PC-3 (cell line): Measurements from ENCODE around the gene COMMD7. TPM values are rescaled to one million over a fixed set of nuclear protein-coding genes. Genes with fewer than 3 reads are reported as not detected.

Experiments
- ATAC-seq: fragments of 200-7000 bp; cut with Tn5 transposase; 2 replicates; pipeline ENCODE4 v1.9.1; 2020; ENCODE audit warnings: mild to moderate bottlenecking, moderate library complexity
- BruUV-seq: library from RNA; stranded (reverse); fragments of 400-500 nt; replicated peaks from 2 replicates; lab custom pipeline; 2021; lab: Mats Ljungman, UMichigan
- CTCF ChIA-PET: fragments of 300-600 bp; sonication (Branson Sonifier 250); formaldehyde crosslinking; loops from one replicate; lab custom pipeline; 2022; ENCODE audit warnings: antibody characterized with exemption; lab: Charles Lee
- POLR2A ChIA-PET: fragments of 300-600 bp; sonication (Branson Sonifier 250); formaldehyde crosslinking; loops from one replicate; lab custom pipeline; 2022; ENCODE audit warnings: antibody characterized with exemption; ENCODE audit not compliant: unreplicated experiment; lab: Charles Lee
- DNase-seq: peaks from one replicate; pipeline ENCODE4 v3.0.0-alpha.2; 2015
- H2AFZ ChIP-seq: fragments of 300-600 bp; sonication (generic); 2 replicates; pipeline ENCODE4 v1.6.0; 2016; ENCODE audit warnings: antibody characterized with exemption, low read length
- H3F3A ChIP-seq: fragments of 300-600 bp; sonication (generic); one replicate; pipeline ENCODE4 v1.6.0; 2017; ENCODE audit warnings: antibody characterized with exemption, low read length, control low read depth, mild to moderate bottlenecking; ENCODE audit not compliant: unreplicated experiment
- H3K27ac ChIP-seq: fragments of 300-600 bp; sonication (generic); 2 replicates; pipeline ENCODE4 v1.5.1; 2016; ENCODE audit warnings: mild to moderate bottlenecking, low read length
- H3K27me3 ChIP-seq: fragments of 300-600 bp; sonication (generic); 2 replicates; pipeline ENCODE4 v1.6.1; 2016; ENCODE audit warnings: low read length, mixed read lengths
- H3K36me3 ChIP-seq: fragments of 300-600 bp; sonication (generic); 2 replicates; pipeline ENCODE4 v1.6.1; 2016; ENCODE audit warnings: low read depth, mixed run types, low read length, mixed read lengths
- H3K4me1 ChIP-seq: fragments of 300-600 bp; sonication (generic); 2 replicates; pipeline ENCODE4 v1.5.1; 2016; ENCODE audit warnings: low read length; ENCODE audit not compliant: insufficient read depth
- H3K4me2 ChIP-seq: fragments of 300-600 bp; sonication (generic); 2 replicates; pipeline ENCODE4 v1.6.0; 2016; ENCODE audit warnings: low read length
- H3K4me3 ChIP-seq: fragments of 300-600 bp; sonication (generic); 2 replicates; pipeline ENCODE4 v1.5.1; 2016; ENCODE audit warnings: mild to moderate bottlenecking, low read length, mixed read lengths
- H3K79me2 ChIP-seq: fragments of 300-600 bp; sonication (generic); 2 replicates; pipeline ENCODE4 v1.6.1; 2017; ENCODE audit warnings: low read length, mixed read lengths
- H3K9ac ChIP-seq: fragments of 300-600 bp; sonication (generic); 2 replicates; pipeline ENCODE4 v1.6.0; 2016; ENCODE audit warnings: mild to moderate bottlenecking, low read length
- H3K9me2 ChIP-seq: fragments of 300-600 bp; sonication (generic); replicated peaks from 2 replicates; pipeline ENCODE4 v1.6.1; 2016; ENCODE audit warnings: mixed run types, low read length, mixed read lengths
- H3K9me3 ChIP-seq: fragments of 300-600 bp; sonication (generic); 2 replicates; pipeline ENCODE4 v1.6.1; 2016; ENCODE audit warnings: low read length, mixed read lengths
- H4K20me1 ChIP-seq: fragments of 300-600 bp; sonication (generic); 2 replicates; pipeline ENCODE4 v1.6.1; 2016; ENCODE audit warnings: low read length, mixed read lengths
- EZH2 ChIP-seq: fragments of 300-600 bp; sonication (generic); IDR thresholded peaks from one replicate; pipeline ENCODE4 v1.6.1; 2017; ENCODE audit warnings: antibody characterized with exemption, mild to moderate bottlenecking, low read length; ENCODE audit not compliant: unreplicated experiment
- EZH2phosphoT487 ChIP-seq: fragments of 300-600 bp; sonication (generic); IDR thresholded peaks from 2 replicates; pipeline ENCODE4 v1.6.1; 2018; ENCODE audit warnings: mild to moderate bottlenecking, antibody characterized with exemption, low read length, borderline replicate concordance
- intact Hi-C: fragments of 100-400 bp; cut with micrococcal nuclease; formaldehyde crosslinking; loops from 2 replicates; pipeline ENCODE4 v1.9.0; 2023
- total RNA-seq: library from RNA; depleted of rRNA; stranded (reverse); fragments of >200 nt; gene quantifications from 2 replicates; pipeline ENCODE4 v1.2.3, GENCODE V29; 2014
- TF ChIP-seq, protein P1 (sequence below): fragments of 300-600 bp; sonication (generic); conservative IDR thresholded peaks from 2 replicates; pipeline ENCODE4 v1.5.1; 2017; ENCODE audit warnings: antibody characterized with exemption, low read depth, mild to moderate bottlenecking, low read length

The COMMD7 gene
- total RNA-seq, 1 experiment from 2014 or later, result 33.5 TPM

DNA sequence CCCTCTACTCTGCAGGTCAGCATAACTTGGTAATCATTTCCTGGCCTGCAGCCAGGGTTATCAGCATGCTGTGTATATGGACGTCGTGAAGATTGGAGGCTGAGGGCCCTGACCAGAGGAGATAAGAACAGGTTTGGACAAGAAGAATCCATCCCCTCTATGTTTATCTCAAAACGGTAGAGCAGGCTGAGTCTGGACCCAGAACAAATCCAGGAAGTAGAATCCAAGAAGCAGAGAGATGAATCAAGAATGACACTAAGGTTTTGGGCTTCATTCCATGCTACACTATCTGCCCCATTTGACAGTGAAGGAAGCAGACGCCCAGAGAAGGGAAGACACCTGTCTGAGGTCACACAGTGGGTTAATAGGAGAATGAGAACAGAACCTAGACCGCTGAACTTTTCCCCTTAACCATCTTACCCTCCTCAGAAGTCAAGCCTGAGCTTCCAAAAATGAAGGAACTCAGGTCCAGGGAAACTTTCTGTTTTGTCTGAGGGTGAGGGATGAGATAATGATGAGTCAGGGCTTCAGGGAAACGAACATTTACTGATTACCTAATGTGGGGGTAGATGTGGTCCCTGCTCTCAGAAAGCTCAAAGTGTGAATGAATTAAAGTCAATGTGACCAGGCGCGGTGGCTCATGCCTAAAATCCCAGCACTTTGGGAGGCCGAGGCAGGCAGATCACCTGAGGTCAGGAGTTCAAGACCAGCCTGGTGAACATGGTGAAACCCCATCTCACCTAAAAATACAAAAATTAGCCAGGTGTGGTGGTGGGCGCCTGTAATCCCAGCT, 9.4 kb upstream of the COMMD7 start:
- intact Hi-C loops, result no loop called here
- no TSS peak for BruUV-seq
- H3K4me1 ChIP-seq, result peaks cover 18% of the 10 kb centered on the region
- no peaks in the 10 kb centered on the region for H3F3A ChIP-seq
- ATAC-seq (peak; percentile 75), DNase-seq (peak; percentile 68)
- ChIA-PET CTCF (no interaction called here), POLR2A (no interaction called here)
- no peaks in the 10 kb centered on the region for H4K20me1 ChIP-seq
- no peak overlapping the region for H3K4me3 ChIP-seq
- H3K4me2 ChIP-seq, result peak overlapping the region; percentile 73
- H3K9me2 ChIP-seq, result no peaks in the 10 kb centered on the region
- no peaks in the 10 kb centered on the region for H3K27me3 ChIP-seq
- H3K36me3 ChIP-seq, result no peaks in the 10 kb centered on the region
- H3K9me3 ChIP-seq, result no peaks in the 10 kb centered on the region
- H3K9ac ChIP-seq, result no peak overlapping the region
- peak overlapping the region; percentile 59 for H3K27ac ChIP-seq
- peak overlapping the region; percentile 70 for H2AFZ ChIP-seq
- H3K79me2 ChIP-seq, result no peaks in the 10 kb centered on the region
- TF ChIP-seq EZH2 (no peak), EZH2phosphoT487 (no peak)
- TF ChIP-seq, protein P1, sequence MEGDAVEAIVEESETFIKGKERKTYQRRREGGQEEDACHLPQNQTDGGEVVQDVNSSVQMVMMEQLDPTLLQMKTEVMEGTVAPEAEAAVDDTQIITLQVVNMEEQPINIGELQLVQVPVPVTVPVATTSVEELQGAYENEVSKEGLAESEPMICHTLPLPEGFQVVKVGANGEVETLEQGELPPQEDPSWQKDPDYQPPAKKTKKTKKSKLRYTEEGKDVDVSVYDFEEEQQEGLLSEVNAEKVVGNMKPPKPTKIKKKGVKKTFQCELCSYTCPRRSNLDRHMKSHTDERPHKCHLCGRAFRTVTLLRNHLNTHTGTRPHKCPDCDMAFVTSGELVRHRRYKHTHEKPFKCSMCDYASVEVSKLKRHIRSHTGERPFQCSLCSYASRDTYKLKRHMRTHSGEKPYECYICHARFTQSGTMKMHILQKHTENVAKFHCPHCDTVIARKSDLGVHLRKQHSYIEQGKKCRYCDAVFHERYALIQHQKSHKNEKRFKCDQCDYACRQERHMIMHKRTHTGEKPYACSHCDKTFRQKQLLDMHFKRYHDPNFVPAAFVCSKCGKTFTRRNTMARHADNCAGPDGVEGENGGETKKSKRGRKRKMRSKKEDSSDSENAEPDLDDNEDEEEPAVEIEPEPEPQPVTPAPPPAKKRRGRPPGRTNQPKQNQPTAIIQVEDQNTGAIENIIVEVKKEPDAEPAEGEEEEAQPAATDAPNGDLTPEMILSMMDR, result no peak

- intact Hi-C loops, result no loop called here
- H2AFZ ChIP-seq, result no peak overlapping the region
- no TSS peak for BruUV-seq
These were observed 8.6 kb upstream of the COMMD7 start for GRCh38 chr20:32751702-32752457.

More at GRCh38 chr20:32751702-32752457, 8.6 kb upstream of the COMMD7 start:
- H3K4me1 ChIP-seq, result peaks cover 20% of the 10 kb centered on the region
- no peak overlapping the region for H3K4me3 ChIP-seq
- ChIA-PET POLR2A (no interaction called here), CTCF (no interaction called here)
- no peaks in the 10 kb centered on the region for H3K9me3 ChIP-seq
- no peaks in the 10 kb centered on the region for H3K27me3 ChIP-seq
- H3K9ac ChIP-seq, result no peak overlapping the region
- H3F3A ChIP-seq, result no peaks in the 10 kb centered on the region
- H3K27ac ChIP-seq, result peak overlapping the region; percentile 59
- TF ChIP-seq EZH2 (no peak), EZH2phosphoT487 (no peak)
- TF ChIP-seq, protein P1, result no peak
- ATAC-seq (no peak), DNase-seq (no peak)
- no peaks in the 10 kb centered on the region for H3K79me2 ChIP-seq
- H3K9me2 ChIP-seq, result no peaks in the 10 kb centered on the region
- H3K4me2 ChIP-seq, result peak overlapping the region; percentile 73; the same call in 1 of the 2 replicates
- H3K36me3 ChIP-seq, result no peaks in the 10 kb centered on the region
- H4K20me1 ChIP-seq, result no peaks in the 10 kb centered on the region
